GM21576 (cell line): ENCODE data around the gene DOCK1.

Experiments used
- ATAC-seq: cut with Tn5 transposase; IDR thresholded peaks from one replicate; pipeline ENCODE4 v1.9.1; 2021; ENCODE audit warnings: mild to moderate bottlenecking, moderate library complexity; ENCODE audit not compliant: unreplicated experiment

DOCK1 gene

GRCh38 chr10:127033216-127034033 lies 128.2 kb downstream of the DOCK1 start:
- no peak for ATAC-seq

GRCh38 chr10:127034034-127034633 lies 128.9 kb downstream of the DOCK1 start:
- no peak for ATAC-seq

GRCh38 chr10:127034790-127035189 lies 129.6 kb downstream of the DOCK1 start:
- no peak for ATAC-seq

- ATAC-seq: no peak
These were observed 130.6 kb downstream of the DOCK1 start for GRCh38 chr10:127035827-127036226.

- ATAC-seq: no peak
These were observed 131.8 kb downstream of the DOCK1 start for GRCh38 chr10:127036987-127037386.

GRCh38 chr10:127039435-127039834 lies 134.2 kb downstream of the DOCK1 start:
- ATAC-seq: no peak

- no peak for ATAC-seq
These were observed 135.5 kb downstream of the DOCK1 start for GRCh38 chr10:127040756-127041155.

- no peak for ATAC-seq
These were observed 136.3 kb downstream of the DOCK1 start for GRCh38 chr10:127041552-127041951.

- ATAC-seq: no peak
These were observed 138.1 kb downstream of the DOCK1 start for GRCh38 chr10:127043301-127043700.

GRCh38 chr10:127044186-127044585 lies 139.0 kb downstream of the DOCK1 start:
- ATAC-seq: no peak

- ATAC-seq: no peak
These were observed 142.0 kb downstream of the DOCK1 start for GRCh38 chr10:127046975-127047877.

- no peak for ATAC-seq
These were observed 142.6 kb downstream of the DOCK1 start for GRCh38 chr10:127047878-127048238.

- ATAC-seq: no peak
These were observed 143.4 kb downstream of the DOCK1 start for GRCh38 chr10:127048630-127049029.

GRCh38 chr10:127052001-127052400 lies 146.8 kb downstream of the DOCK1 start:
- no peak for ATAC-seq

GRCh38 chr10:127055263-127055662 lies 150.0 kb downstream of the DOCK1 start:
- no peak for ATAC-seq

GRCh38 chr10:127059314-127059713 lies 154.1 kb downstream of the DOCK1 start:
- no peak for ATAC-seq

GRCh38 chr10:127063762-127064161 lies 158.5 kb downstream of the DOCK1 start:
- ATAC-seq: no peak

GRCh38 chr10:127064474-127064873 lies 159.2 kb downstream of the DOCK1 start:
- ATAC-seq: no peak

GRCh38 chr10:127067542-127068194 lies 162.4 kb downstream of the DOCK1 start:
- ATAC-seq: no peak

GRCh38 chr10:127068485-127068884 lies 163.3 kb downstream of the DOCK1 start:
- no peak for ATAC-seq

GRCh38 chr10:127069436-127069835 lies 164.2 kb downstream of the DOCK1 start:
- ATAC-seq: no peak
